GM18526 (cell line): ENCODE data around the gene RANGRF.

Experiments
- POLR2A ChIP-seq: IDR thresholded peaks from 3 replicates; pipeline ENCODE4 v1.6.1; 2011; ENCODE audit not compliant: insufficient read length; ENCODE audit errors: extremely low read depth

RANGRF gene

GRCh38 chr17:8267480-8268147 lies 20.9 kb upstream of the RANGRF start:
- no peak for TF ChIP-seq POLR2A

GRCh38 chr17:8268550-8269298 lies 19.7 kb upstream of the RANGRF start:
- no peak for TF ChIP-seq POLR2A

GRCh38 chr17:8272421-8272820 lies 16.0 kb upstream of the RANGRF start:
- no peak for TF ChIP-seq POLR2A

- no peak for TF ChIP-seq POLR2A
Measured at GRCh38 chr17:8273884-8274444, 14.5 kb upstream of the RANGRF start.

GRCh38 chr17:8274816-8275215 lies 13.7 kb upstream of the RANGRF start:
- no peak for TF ChIP-seq POLR2A

GRCh38 chr17:8275421-8276290 lies 12.8 kb upstream of the RANGRF start:
- TF ChIP-seq POLR2A = no peak

GRCh38 chr17:8277317-8277716 lies 11.2 kb upstream of the RANGRF start:
- no peak for TF ChIP-seq POLR2A

- no peak for TF ChIP-seq POLR2A
Measured at GRCh38 chr17:8282345-8282744, 6.1 kb upstream of the RANGRF start.

GRCh38 chr17:8283356-8283755 lies 5.1 kb upstream of the RANGRF start:
- no peak for TF ChIP-seq POLR2A

- no peak for TF ChIP-seq POLR2A
Measured at GRCh38 chr17:8284126-8284525, 4.3 kb upstream of the RANGRF start.

- no peak for TF ChIP-seq POLR2A
Measured at GRCh38 chr17:8285270-8286181, 2.9 kb upstream of the RANGRF start.

GRCh38 chr17:8287651-8288335 lies 677 bp upstream of the RANGRF start:
- no peak for TF ChIP-seq POLR2A

GRCh38 chr17:8289103-8289397 lies 580 bp downstream of the RANGRF start:
- TF ChIP-seq POLR2A = no peak

GRCh38 chr17:8290043-8290442 lies 1.6 kb downstream of the RANGRF start:
- no peak for TF ChIP-seq POLR2A
